Measurements from ENCODE around the gene KAT6B.

- TF ChIP-seq CTCF (IDR thresholded peaks at IDR 0.05), result no peak
- TF ChIP-seq POLR2A (IDR thresholded peaks at IDR 0.05), result no peak
Observed at GRCh38 chr10:74988054-74988775, 161.8 kb downstream of the KAT6B start.

All from sigmoid colon (tissue), 3 donors.